ENCODE data around the gene TMEM243. TPM values are rescaled to one million over a fixed set of nuclear protein-coding genes. Genes with fewer than 3 reads are reported as not detected.

The TMEM243 gene
- total and polyA plus RNA-seq, 2 experiments from 2014 or later, result 44.5 to 82.5 TPM

DNA sequence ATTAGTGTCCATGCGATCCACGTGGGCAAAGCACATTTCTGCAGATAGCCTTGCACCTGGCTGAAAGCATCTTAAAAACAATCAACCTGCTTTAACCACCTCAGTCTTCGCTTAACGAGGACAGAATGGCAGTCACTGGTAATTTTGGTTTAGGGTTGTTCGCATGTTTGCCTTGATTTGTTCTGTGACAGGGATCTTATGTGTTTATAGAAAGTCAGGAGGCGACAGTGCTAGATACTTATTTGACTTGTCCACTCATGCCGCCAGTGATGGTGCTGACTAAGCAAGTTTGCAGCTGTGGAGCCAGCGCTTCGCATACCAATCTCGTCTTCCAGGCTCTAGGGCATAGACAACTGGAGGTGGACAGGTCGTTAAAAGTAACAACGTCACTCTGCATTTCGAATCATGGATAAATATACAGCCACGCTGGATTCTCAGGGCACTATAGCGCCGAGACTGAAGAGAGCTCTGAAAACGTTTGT is 1.2 kb upstream of the TMEM243 start:
- H3F3A ChIP-seq (replicated peaks; ENCODE audit: low read depth), result no peaks in the 10 kb centered on the region
- no peaks in the 10 kb centered on the region for H3K36me3 ChIP-seq (ENCODE audit: insufficient read depth)
- peaks cover 14% of the 10 kb centered on the region for H3K4me1 ChIP-seq (ENCODE audit: insufficient read depth)
- Mint-ChIP-seq H3K27me3 (ENCODE audit: insufficient read depth, low read depth, poor library complexity) (peaks cover 17% of the 10 kb centered on the region), H3K9me3 (peaks cover 3% of the 10 kb centered on the region; the same call in 2 of the 3 replicates), H3K36me3 (ENCODE audit: low read depth) (peaks cover 5% of the 10 kb centered on the region; the same call in 2 of the 3 replicates), H3K27ac (no peak overlapping the region), H3K4me1 (peaks cover 17% of the 10 kb centered on the region), H3K4me3 (peak overlapping the region; percentile 93)
- TF ChIP-seq CREB1 (CRISPR knock-in tag; IDR thresholded peaks at IDR 0.05; ENCODE audit: low read depth) (no peak), NANOG (IDR thresholded peaks at IDR 0.05; ENCODE audit: borderline replicate concordance) (no peak), EZH2phosphoT487 (IDR thresholded peaks at IDR 0.05; ENCODE audit: unreplicated experiment) (no peak), POLR2AphosphoS5 (IDR thresholded peaks at IDR 0.05; ENCODE audit: low read depth) (no peak), EZH2 (IDR thresholded peaks at IDR 0.05; ENCODE audit: low read depth, unreplicated experiment) (no peak), STAT1 (IDR thresholded peaks at IDR 0.05; ENCODE audit: unreplicated experiment) (no peak), ZNF331 (CRISPR knock-in tag; IDR thresholded peaks at IDR 0.05; ENCODE audit: low read depth) (no peak), ZNF114 (CRISPR knock-in tag; IDR thresholded peaks at IDR 0.05) (no peak), JUNB (IDR thresholded peaks at IDR 0.05; ENCODE audit: unreplicated experiment) (no peak)
- TF ChIP-seq, protein P1, sequence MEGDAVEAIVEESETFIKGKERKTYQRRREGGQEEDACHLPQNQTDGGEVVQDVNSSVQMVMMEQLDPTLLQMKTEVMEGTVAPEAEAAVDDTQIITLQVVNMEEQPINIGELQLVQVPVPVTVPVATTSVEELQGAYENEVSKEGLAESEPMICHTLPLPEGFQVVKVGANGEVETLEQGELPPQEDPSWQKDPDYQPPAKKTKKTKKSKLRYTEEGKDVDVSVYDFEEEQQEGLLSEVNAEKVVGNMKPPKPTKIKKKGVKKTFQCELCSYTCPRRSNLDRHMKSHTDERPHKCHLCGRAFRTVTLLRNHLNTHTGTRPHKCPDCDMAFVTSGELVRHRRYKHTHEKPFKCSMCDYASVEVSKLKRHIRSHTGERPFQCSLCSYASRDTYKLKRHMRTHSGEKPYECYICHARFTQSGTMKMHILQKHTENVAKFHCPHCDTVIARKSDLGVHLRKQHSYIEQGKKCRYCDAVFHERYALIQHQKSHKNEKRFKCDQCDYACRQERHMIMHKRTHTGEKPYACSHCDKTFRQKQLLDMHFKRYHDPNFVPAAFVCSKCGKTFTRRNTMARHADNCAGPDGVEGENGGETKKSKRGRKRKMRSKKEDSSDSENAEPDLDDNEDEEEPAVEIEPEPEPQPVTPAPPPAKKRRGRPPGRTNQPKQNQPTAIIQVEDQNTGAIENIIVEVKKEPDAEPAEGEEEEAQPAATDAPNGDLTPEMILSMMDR (conservative IDR thresholded peaks at IDR 0.05; ENCODE audit: low read depth in 2 of 2), result no peak
- TF ChIP-seq, protein P2, sequence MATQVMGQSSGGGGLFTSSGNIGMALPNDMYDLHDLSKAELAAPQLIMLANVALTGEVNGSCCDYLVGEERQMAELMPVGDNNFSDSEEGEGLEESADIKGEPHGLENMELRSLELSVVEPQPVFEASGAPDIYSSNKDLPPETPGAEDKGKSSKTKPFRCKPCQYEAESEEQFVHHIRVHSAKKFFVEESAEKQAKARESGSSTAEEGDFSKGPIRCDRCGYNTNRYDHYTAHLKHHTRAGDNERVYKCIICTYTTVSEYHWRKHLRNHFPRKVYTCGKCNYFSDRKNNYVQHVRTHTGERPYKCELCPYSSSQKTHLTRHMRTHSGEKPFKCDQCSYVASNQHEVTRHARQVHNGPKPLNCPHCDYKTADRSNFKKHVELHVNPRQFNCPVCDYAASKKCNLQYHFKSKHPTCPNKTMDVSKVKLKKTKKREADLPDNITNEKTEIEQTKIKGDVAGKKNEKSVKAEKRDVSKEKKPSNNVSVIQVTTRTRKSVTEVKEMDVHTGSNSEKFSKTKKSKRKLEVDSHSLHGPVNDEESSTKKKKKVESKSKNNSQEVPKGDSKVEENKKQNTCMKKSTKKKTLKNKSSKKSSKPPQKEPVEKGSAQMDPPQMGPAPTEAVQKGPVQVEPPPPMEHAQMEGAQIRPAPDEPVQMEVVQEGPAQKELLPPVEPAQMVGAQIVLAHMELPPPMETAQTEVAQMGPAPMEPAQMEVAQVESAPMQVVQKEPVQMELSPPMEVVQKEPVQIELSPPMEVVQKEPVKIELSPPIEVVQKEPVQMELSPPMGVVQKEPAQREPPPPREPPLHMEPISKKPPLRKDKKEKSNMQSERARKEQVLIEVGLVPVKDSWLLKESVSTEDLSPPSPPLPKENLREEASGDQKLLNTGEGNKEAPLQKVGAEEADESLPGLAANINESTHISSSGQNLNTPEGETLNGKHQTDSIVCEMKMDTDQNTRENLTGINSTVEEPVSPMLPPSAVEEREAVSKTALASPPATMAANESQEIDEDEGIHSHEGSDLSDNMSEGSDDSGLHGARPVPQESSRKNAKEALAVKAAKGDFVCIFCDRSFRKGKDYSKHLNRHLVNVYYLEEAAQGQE (IDR thresholded peaks at IDR 0.05; ENCODE audit: unreplicated experiment), result no peak
- TF ChIP-seq, protein P3, sequence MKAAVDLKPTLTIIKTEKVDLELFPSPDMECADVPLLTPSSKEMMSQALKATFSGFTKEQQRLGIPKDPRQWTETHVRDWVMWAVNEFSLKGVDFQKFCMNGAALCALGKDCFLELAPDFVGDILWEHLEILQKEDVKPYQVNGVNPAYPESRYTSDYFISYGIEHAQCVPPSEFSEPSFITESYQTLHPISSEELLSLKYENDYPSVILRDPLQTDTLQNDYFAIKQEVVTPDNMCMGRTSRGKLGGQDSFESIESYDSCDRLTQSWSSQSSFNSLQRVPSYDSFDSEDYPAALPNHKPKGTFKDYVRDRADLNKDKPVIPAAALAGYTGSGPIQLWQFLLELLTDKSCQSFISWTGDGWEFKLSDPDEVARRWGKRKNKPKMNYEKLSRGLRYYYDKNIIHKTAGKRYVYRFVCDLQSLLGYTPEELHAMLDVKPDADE (IDR thresholded peaks at IDR 0.05), result no peak
- TF ChIP-seq, protein P4, sequence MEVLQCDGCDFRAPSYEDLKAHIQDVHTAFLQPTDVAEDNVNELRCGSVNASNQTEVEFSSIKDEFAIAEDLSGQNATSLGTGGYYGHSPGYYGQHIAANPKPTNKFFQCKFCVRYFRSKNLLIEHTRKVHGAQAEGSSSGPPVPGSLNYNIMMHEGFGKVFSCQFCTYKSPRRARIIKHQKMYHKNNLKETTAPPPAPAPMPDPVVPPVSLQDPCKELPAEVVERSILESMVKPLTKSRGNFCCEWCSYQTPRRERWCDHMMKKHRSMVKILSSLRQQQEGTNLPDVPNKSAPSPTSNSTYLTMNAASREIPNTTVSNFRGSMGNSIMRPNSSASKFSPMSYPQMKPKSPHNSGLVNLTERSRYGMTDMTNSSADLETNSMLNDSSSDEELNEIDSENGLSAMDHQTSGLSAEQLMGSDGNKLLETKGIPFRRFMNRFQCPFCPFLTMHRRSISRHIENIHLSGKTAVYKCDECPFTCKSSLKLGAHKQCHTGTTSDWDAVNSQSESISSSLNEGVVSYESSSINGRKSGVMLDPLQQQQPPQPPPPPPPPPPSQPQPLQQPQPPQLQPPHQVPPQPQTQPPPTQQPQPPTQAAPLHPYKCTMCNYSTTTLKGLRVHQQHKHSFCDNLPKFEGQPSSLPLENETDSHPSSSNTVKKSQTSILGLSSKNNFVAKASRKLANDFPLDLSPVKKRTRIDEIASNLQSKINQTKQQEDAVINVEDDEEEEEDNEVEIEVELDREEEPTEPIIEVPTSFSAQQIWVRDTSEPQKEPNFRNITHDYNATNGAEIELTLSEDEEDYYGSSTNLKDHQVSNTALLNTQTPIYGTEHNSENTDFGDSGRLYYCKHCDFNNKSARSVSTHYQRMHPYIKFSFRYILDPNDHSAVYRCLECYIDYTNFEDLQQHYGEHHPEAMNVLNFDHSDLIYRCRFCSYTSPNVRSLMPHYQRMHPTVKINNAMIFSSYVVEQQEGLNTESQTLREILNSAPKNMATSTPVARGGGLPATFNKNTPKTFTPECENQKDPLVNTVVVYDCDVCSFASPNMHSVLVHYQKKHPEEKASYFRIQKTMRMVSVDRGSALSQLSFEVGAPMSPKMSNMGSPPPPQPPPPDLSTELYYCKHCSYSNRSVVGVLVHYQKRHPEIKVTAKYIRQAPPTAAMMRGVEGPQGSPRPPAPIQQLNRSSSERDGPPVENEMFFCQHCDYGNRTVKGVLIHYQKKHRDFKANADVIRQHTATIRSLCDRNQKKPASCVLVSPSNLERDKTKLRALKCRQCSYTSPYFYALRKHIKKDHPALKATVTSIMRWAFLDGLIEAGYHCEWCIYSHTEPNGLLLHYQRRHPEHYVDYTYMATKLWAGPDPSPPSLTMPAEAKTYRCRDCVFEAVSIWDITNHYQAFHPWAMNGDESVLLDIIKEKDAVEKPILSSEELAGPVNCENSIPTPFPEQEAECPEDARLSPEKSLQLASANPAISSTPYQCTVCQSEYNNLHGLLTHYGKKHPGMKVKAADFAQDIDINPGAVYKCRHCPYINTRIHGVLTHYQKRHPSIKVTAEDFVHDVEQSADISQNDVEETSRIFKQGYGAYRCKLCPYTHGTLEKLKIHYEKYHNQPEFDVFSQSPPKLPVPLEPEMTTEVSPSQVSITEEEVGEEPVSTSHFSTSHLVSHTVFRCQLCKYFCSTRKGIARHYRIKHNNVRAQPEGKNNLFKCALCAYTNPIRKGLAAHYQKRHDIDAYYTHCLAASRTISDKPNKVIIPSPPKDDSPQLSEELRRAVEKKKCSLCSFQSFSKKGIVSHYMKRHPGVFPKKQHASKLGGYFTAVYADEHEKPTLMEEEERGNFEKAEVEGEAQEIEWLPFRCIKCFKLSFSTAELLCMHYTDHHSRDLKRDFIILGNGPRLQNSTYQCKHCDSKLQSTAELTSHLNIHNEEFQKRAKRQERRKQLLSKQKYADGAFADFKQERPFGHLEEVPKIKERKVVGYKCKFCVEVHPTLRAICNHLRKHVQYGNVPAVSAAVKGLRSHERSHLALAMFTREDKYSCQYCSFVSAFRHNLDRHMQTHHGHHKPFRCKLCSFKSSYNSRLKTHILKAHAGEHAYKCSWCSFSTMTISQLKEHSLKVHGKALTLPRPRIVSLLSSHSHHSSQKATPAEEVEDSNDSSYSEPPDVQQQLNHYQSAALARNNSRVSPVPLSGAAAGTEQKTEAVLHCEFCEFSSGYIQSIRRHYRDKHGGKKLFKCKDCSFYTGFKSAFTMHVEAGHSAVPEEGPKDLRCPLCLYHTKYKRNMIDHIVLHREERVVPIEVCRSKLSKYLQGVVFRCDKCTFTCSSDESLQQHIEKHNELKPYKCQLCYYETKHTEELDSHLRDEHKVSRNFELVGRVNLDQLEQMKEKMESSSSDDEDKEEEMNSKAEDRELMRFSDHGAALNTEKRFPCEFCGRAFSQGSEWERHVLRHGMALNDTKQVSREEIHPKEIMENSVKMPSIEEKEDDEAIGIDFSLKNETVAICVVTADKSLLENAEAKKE (CRISPR knock-in tag; IDR thresholded peaks at IDR 0.05), result no peak
- H3K79me2 ChIP-seq (replicated peaks; ENCODE audit: insufficient read depth), result peaks cover 30% of the 10 kb centered on the region
- H3K4me2 ChIP-seq, result peak overlapping the region; percentile 96
- H3K27me3 ChIP-seq (ENCODE audit: insufficient read depth), result peaks cover 31% of the 10 kb centered on the region
- ATAC-seq (no peak), DNase-seq (ENCODE audit: low spot score) (peak; percentile 30)
- H4K20me1 ChIP-seq (replicated peaks; ENCODE audit: insufficient read depth), result peaks cover 20% of the 10 kb centered on the region
- peak overlapping the region; percentile 100 for H2AFZ ChIP-seq
- no peaks in the 10 kb centered on the region for H3K9me2 ChIP-seq (ENCODE audit: insufficient read depth)
- no peak overlapping the region for H3K27ac ChIP-seq (ENCODE audit: low read depth)
- H3K4me3 ChIP-seq, result peak overlapping the region; percentile 99

All from GM23338 (cell line).